Stomach (tissue), 9 donors: ENCODE results near the gene OLIG2. TPM values are rescaled to one million over a fixed set of nuclear protein-coding genes. Genes with fewer than 3 reads are reported as not detected.

Experiments
- DNase-seq, 2 donors: peaks; one replicate each; pipeline versions ENCODE4 v3.0.0 to v3.0.0-alpha.2; 2013 to 2019
- H3K27ac ChIP-seq, 5 donors: fragments of 200-600 bp in 4 of 5; sonication (generic) in 4 of 5; one replicate each; pipeline ENCODE4 v1.5.1; 2013 to 2019; ENCODE audit warnings: mild to moderate bottlenecking in 1 of 5, moderate library complexity in 1 of 5
- H3K27me3 ChIP-seq, 3 donors: fragments of 200-600 bp; sonication (generic); one replicate each; pipeline ENCODE4 v1.5.1; 2017 to 2019; ENCODE audit warnings: mixed run types in 1 of 3
- H3K36me3 ChIP-seq, 4 donors: fragments of 200-600 bp; sonication (generic); 1 replicate in 3 of 4; 2 replicates in 1 of 4; pipeline ENCODE4 v1.5.1; 2016 to 2019
- H3K4me1 ChIP-seq, 4 donors: fragments of 200-600 bp; sonication (generic); one replicate each; pipeline ENCODE4 v1.5.1; 2016 to 2019
- H3K4me3 ChIP-seq, 4 donors: fragments of 200-600 bp; sonication (generic) in 3 of 4; one replicate each; pipeline ENCODE4 v1.5.1; 2016 to 2019; ENCODE audit warnings: mild to moderate bottlenecking in 1 of 4
- H3K9me3 ChIP-seq, 4 donors: fragments of 200-600 bp; sonication (generic); one replicate each; pipeline ENCODE4 v1.5.1; 2016 to 2019
- EP300 ChIP-seq: sonication (generic); formaldehyde crosslinking; IDR thresholded peaks from one replicate; pipeline ENCODE4 v1.6.1; 2017; ENCODE audit warnings: antibody characterized with exemption
- POLR2A ChIP-seq, 4 donors: fragments of 450-650 bp; IDR thresholded peaks; one replicate each; pipeline ENCODE4 v1.6.1; 2016; ENCODE audit warnings: antibody characterized with exemption in 4 of 4, control low read depth in 2 of 4, mild to moderate bottlenecking in 1 of 4, moderate library complexity in 1 of 4
- POLR2AphosphoS5 ChIP-seq, 3 donors: sonication (generic); formaldehyde crosslinking; IDR thresholded peaks; one replicate each; pipeline ENCODE4 v1.6.1; 2016; ENCODE audit warnings: antibody characterized with exemption in 3 of 3
- WGBS, 5 donors: extraction: QIAGEN DNeasy Blood & Tissue Kit in 3 of 5; methylation state at CpG; one replicate each; pipeline versions ENCODE4 v1.1.5 to v1.1.7; 2013 to 2018; 5-methylcytosine and 5-hydroxymethylcytosine counted together
- intact Hi-C: fragments of 100-400 bp; cut with DNase I; formaldehyde crosslinking; loops from one replicate; pipeline ENCODE4 v1.15.1; 2023; ENCODE audit warnings: low total_unique reads
- polyA plus RNA-seq, 3 donors: library from polyadenylated mRNA; stranded (reverse); fragments of 200-250 nt; gene quantifications; one replicate each; pipeline ENCODE4 v1.2.3, GENCODE V29; 2013
- total RNA-seq, 5 donors: library from RNA; depleted of rRNA; stranded (reverse); fragments of >200 nt; gene quantifications; one replicate each; pipeline versions ENCODE4 v1.1.0 to v1.2.3, GENCODE V29; 2014 to 2016
- TF ChIP-seq, protein P1 (sequence below), 7 experiments: fragments of 450-650 bp in 4 of 7; fragments of 200-600 bp in 3 of 7; sonication (generic) in 3 of 7; IDR thresholded peaks; one replicate each; pipeline ENCODE4 v1.5.1; 2016 to 2019; ENCODE audit warnings: antibody characterized with exemption in 7 of 7, control low read depth in 2 of 7, mild to moderate bottlenecking in 1 of 7
- donor health status: healthy with polysubstance abuse.
- donor health status: Bipolar disorder and iron deficiency.
- donor health status: healthy.

OLIG2 gene
- total and polyA plus RNA-seq, 8 donors, result not detected

DNA sequence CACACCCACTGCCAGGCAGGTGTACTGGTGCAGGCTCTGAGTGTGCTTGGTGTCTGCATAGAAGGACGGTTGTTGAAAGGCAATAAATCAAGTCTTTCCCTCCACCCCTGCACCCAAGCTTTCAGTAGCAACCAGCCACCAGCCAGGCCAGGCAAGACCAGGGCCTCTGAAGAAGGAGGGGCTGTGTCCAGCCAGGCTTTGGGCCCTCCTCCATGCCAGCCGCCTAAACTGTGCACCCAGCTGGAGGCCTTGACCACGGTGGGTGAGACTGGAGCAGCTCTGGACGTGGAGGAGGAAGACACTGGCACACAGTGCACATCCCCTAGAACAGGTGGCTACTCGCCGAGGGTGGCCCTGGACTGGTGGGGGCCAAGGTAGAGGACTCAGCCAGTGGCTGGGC is 4.9 kb downstream of the OLIG2 start:
- TF ChIP-seq POLR2A (IDR thresholded peaks at IDR 0.05), result no peak
- no peak for TF ChIP-seq EP300
- TF ChIP-seq, protein P1, sequence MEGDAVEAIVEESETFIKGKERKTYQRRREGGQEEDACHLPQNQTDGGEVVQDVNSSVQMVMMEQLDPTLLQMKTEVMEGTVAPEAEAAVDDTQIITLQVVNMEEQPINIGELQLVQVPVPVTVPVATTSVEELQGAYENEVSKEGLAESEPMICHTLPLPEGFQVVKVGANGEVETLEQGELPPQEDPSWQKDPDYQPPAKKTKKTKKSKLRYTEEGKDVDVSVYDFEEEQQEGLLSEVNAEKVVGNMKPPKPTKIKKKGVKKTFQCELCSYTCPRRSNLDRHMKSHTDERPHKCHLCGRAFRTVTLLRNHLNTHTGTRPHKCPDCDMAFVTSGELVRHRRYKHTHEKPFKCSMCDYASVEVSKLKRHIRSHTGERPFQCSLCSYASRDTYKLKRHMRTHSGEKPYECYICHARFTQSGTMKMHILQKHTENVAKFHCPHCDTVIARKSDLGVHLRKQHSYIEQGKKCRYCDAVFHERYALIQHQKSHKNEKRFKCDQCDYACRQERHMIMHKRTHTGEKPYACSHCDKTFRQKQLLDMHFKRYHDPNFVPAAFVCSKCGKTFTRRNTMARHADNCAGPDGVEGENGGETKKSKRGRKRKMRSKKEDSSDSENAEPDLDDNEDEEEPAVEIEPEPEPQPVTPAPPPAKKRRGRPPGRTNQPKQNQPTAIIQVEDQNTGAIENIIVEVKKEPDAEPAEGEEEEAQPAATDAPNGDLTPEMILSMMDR (IDR thresholded peaks at IDR 0.05), result no peak
- Histone ChIP-seq H3K27me3 (peaks cover 43 to 100% (median 100%) of the 10 kb centered on the region in 3 donors), H3K9me3 (no peaks in the 10 kb centered on the region), H3K4me3 (no peak overlapping the region), H3K27ac (no peak overlapping the region), H3K36me3 (no peaks in the 10 kb centered on the region), H3K4me1 (peaks cover 5 to 54% (median 29%) of the 10 kb centered on the region in 4 donors)
- intact Hi-C loops, result no loop called here
- WGBS, 5 donors, result 13 to 38% (median 31%) methylated on average over 5 to 6 of the region's 6 CpGs
- no peak for DNase-seq

- intact Hi-C loops, result no loop called here
- Histone ChIP-seq H3K27ac (no peak overlapping the region), H3K36me3 (no peaks in the 10 kb centered on the region), H3K9me3 (no peaks in the 10 kb centered on the region), H3K27me3 (peaks cover 36 to 100% (median 93%) of the 10 kb centered on the region in 3 donors), H3K4me3 (no peak overlapping the region), H3K4me1 (peaks cover 5 to 47% (median 28%) of the 10 kb centered on the region in 4 donors)
- TF ChIP-seq, protein P1 (IDR thresholded peaks at IDR 0.05), result no peak
- TF ChIP-seq POLR2AphosphoS5 (IDR thresholded peaks at IDR 0.05), result no peak
- TF ChIP-seq EP300, result no peak
- TF ChIP-seq POLR2A (IDR thresholded peaks at IDR 0.05), result no peak
- WGBS, 5 donors, result 17 to 33% (median 27%) methylated on average over 8 to 10 of the region's 10 CpGs
- DNase-seq, result no peak
Measured at GRCh38 chr21:33031152-33031911, 5.6 kb downstream of the OLIG2 start.

GRCh38 chr21:33032434-33033047 is 6.8 kb downstream of the OLIG2 start:
- Histone ChIP-seq H3K4me3 (no peak overlapping the region), H3K4me1 (peaks cover 5 to 35% (median 21%) of the 10 kb centered on the region in 4 donors), H3K27me3 (peaks cover 24 to 100% (median 81%) of the 10 kb centered on the region in 3 donors), H3K36me3 (no peaks in the 10 kb centered on the region), H3K27ac (no peak overlapping the region), H3K9me3 (no peaks in the 10 kb centered on the region)
- no peak for DNase-seq
- 14 to 30% (median 25%) methylated on average over 9 to 10 of the region's 10 CpGs for WGBS, 5 donors
- TF ChIP-seq POLR2A (IDR thresholded peaks at IDR 0.05) (no peak), POLR2AphosphoS5 (IDR thresholded peaks at IDR 0.05) (no peak), EP300 (no peak)
- TF ChIP-seq, protein P1 (IDR thresholded peaks at IDR 0.05), result no peak
- intact Hi-C loops, result no loop called here

DNA sequence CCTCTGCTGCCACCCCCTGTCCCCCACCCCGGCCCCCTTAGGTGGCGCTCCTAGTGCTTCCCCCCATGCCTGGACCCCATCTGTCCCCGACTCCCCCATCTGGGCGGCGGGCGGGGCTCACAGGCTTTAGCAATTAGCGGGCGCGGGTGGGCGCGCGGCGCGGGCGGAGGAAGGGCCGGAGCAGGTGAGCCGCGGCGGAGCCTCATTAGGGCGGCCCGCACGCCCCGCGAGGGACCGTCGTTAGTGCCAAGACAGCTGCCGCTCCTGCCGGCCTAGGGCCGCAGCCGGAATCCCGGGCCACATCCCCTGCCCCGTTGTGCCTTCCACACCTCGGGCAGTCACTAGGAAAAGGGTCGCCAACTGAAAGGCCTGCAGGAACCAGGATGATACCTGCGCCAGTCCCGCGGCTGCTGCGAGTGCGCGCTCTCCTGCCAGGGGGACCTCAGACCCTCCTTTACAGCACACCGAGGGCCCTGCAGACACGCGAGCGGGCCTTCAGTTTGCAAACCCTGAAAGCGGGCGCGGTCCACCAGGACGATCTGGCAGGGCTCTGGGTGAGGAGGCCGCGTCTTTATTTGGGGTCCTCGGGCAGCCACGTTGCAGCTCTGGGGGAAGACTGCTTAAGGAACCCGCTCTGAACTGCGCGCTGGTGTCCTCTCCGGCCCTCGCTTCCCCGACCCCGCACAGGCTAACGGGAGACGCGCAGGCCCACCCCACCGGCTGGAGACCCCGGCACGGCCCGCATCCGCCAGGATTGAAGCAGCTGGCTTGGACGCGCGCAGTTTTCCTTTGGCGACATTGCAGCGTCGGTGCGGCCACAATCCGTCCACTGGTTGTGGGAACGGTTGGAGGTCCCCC is 7.6 kb downstream of the OLIG2 start:
- H3K36me3 ChIP-seq, result no peaks in the 10 kb centered on the region
- no peak overlapping the region for H3K27ac ChIP-seq
- peaks cover 16 to 96% (median 73%) of the 10 kb centered on the region in 3 donors for H3K27me3 ChIP-seq
- DNase-seq, result no peak
- intact Hi-C loops, result no loop called here
- H3K4me3 ChIP-seq, result no peak overlapping the region
- no peaks in the 10 kb centered on the region for H3K9me3 ChIP-seq
- 6 to 19% (median 15%) methylated on average over 11 to 76 of the region's 76 CpGs for WGBS, 5 donors
- TF ChIP-seq EP300 (no peak), POLR2A (IDR thresholded peaks at IDR 0.05) (no peak), POLR2AphosphoS5 (IDR thresholded peaks at IDR 0.05) (no peak)
- TF ChIP-seq, protein P1 (IDR thresholded peaks at IDR 0.05), result no peak
- H3K4me1 ChIP-seq, result peaks cover 5 to 27% (median 17%) of the 10 kb centered on the region in 4 donors
